Smooth muscle cell (in vitro differentiated cells): ENCODE measurements around the gene C17orf75. TPM values are rescaled to one million over a fixed set of nuclear protein-coding genes. Genes with fewer than 3 reads are reported as not detected.

Experiments
- DNase-seq: peaks from one replicate; lab custom pipeline; 2025; ENCODE audit not compliant: unreplicated experiment; lab: John Stamatoyannopoulos, UW
- H2AFZ ChIP-seq: fragments of 200-600 bp; sonication (generic); 2 replicates; pipeline ENCODE4 v1.6.0; 2016; ENCODE audit warnings: antibody characterized with exemption, low read depth, mild to moderate bottlenecking
- H3F3A ChIP-seq: fragments of 200-600 bp; sonication (generic); 2 replicates; pipeline ENCODE4 v1.6.0; 2017; ENCODE audit warnings: antibody characterized with exemption, low read depth
- H3K27ac ChIP-seq: fragments of 200-600 bp; sonication (generic); 2 replicates; pipeline ENCODE4 v1.5.1; 2016; ENCODE audit warnings: low read depth, mild to moderate bottlenecking
- H3K27me3 ChIP-seq: fragments of 200-600 bp; sonication (generic); 2 replicates; pipeline ENCODE4 v1.6.1; 2016; ENCODE audit warnings: low read depth, mild to moderate bottlenecking
- H3K36me3 ChIP-seq: fragments of 200-600 bp; sonication (generic); 2 replicates; pipeline ENCODE4 v1.5.1; 2016; ENCODE audit warnings: low read depth
- H3K4me1 ChIP-seq: fragments of 200-600 bp; sonication (generic); 2 replicates; pipeline ENCODE4 v1.5.1; 2016; ENCODE audit warnings: low read depth
- H3K4me2 ChIP-seq: fragments of 200-600 bp; sonication (generic); 2 replicates; pipeline ENCODE4 v1.6.0; 2016; ENCODE audit warnings: mild to moderate bottlenecking
- H3K4me3 ChIP-seq: fragments of 200-600 bp; sonication (generic); 2 replicates; pipeline ENCODE4 v1.5.1; 2016; ENCODE audit warnings: mild to moderate bottlenecking
- H3K79me2 ChIP-seq: fragments of 200-600 bp; sonication (generic); 2 replicates; pipeline ENCODE4 v1.6.0; 2016; ENCODE audit warnings: low read depth, mild to moderate bottlenecking
- H3K9ac ChIP-seq: fragments of 200-600 bp; sonication (generic); 2 replicates; pipeline ENCODE4 v1.6.0; 2016; ENCODE audit warnings: low read depth
- H3K9me3 ChIP-seq: fragments of 200-600 bp; sonication (generic); replicated peaks from 2 replicates; pipeline ENCODE4 v1.5.1; 2016; ENCODE audit warnings: low read depth
- H4K20me1 ChIP-seq: fragments of 200-600 bp; sonication (generic); 2 replicates; pipeline ENCODE4 v1.6.0; 2016; ENCODE audit warnings: low read depth
- WGBS: methylation state at CpG from one replicate; pipeline ENCODE4 v1.1.7; 2016; ENCODE audit warnings: low lambda C conversion rate; 5-methylcytosine and 5-hydroxymethylcytosine counted together
- polyA plus RNA-seq: library from polyadenylated mRNA; unstranded; fragments of >200 nt; fragmentation: Nextera tagmentation; extraction: Ambion mirVana; gene quantifications from 2 replicates; pipeline ENCODE4 v1.2.1, GENCODE V29; 2016
- total RNA-seq: library from RNA; depleted of rRNA; stranded (reverse); fragments of >200 nt; gene quantifications from 2 replicates; pipeline ENCODE4 v1.2.3, GENCODE V29; 2014
- TF ChIP-seq, protein P1 (sequence below): fragments of 200-600 bp; sonication (generic); IDR thresholded peaks from 2 replicates; pipeline ENCODE4 v1.5.1; 2017; ENCODE audit warnings: borderline replicate concordance, mild to moderate bottlenecking, antibody characterized with exemption; ENCODE audit not compliant: insufficient read depth, poor library complexity, severe bottlenecking

C17orf75 gene
- total and polyA plus RNA-seq, 2 experiments from 2014 or later: 10.2 to 15.2 TPM

DNA sequence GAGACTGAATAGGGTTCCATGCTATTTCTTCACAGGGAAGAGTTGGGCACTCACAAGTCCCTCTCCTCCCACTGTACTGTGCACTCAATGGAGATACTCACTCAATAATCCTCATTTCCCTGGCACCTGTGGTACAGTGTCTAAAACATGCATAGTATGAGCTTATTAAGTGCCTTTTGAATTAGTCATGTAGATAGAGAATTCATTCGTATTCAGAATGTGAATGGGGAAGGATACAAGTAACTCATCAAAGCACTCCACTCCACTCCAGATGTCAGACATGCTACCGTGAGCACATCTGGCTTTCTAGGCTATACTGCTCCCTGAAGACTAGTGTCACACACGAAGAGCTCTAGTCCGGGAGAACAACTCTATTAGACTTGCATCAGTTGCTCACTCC is 6.3 kb downstream of the C17orf75 start:
- no peak for DNase-seq
- TF ChIP-seq, protein P1, sequence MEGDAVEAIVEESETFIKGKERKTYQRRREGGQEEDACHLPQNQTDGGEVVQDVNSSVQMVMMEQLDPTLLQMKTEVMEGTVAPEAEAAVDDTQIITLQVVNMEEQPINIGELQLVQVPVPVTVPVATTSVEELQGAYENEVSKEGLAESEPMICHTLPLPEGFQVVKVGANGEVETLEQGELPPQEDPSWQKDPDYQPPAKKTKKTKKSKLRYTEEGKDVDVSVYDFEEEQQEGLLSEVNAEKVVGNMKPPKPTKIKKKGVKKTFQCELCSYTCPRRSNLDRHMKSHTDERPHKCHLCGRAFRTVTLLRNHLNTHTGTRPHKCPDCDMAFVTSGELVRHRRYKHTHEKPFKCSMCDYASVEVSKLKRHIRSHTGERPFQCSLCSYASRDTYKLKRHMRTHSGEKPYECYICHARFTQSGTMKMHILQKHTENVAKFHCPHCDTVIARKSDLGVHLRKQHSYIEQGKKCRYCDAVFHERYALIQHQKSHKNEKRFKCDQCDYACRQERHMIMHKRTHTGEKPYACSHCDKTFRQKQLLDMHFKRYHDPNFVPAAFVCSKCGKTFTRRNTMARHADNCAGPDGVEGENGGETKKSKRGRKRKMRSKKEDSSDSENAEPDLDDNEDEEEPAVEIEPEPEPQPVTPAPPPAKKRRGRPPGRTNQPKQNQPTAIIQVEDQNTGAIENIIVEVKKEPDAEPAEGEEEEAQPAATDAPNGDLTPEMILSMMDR: no peak
- H3K9ac ChIP-seq: no peak overlapping the region
- peak overlapping the region; percentile 18 for H3K27ac ChIP-seq
- no peak overlapping the region for H2AFZ ChIP-seq
- no peak overlapping the region for H3K4me3 ChIP-seq
- no peaks in the 10 kb centered on the region for H3F3A ChIP-seq
- no peaks in the 10 kb centered on the region for H3K9me3 ChIP-seq
- H3K4me1 ChIP-seq: no peaks in the 10 kb centered on the region
- 45% methylated on average over 4 of the region's 4 CpGs for WGBS
- H3K36me3 ChIP-seq: no peaks in the 10 kb centered on the region
- no peaks in the 10 kb centered on the region for H4K20me1 ChIP-seq
- H3K27me3 ChIP-seq: no peaks in the 10 kb centered on the region
- peak overlapping the region; percentile 8 for H3K4me2 ChIP-seq
- no peaks in the 10 kb centered on the region for H3K79me2 ChIP-seq

DNA sequence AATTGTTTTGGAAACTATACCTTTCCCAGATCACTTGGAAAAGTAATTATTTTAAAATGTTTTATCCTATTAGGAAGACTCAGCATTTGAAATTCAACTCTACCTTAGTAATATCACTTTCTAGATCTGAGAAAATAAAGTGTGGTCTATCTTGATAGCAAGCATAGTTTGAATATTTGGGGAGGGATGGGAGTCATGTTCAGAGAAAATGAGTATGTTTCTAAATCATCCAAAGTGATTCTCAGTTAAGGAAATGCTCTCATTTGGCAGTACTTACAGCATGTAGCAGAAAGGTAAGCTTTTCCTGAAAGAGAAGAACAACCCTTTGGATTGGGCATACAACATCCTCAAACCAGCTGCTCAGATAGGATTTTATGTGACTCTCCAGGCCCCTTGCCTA is 6.9 kb downstream of the C17orf75 start:
- Histone ChIP-seq H3K9ac (no peak overlapping the region), H2AFZ (no peak overlapping the region), H3K27me3 (no peaks in the 10 kb centered on the region), H3K4me3 (no peak overlapping the region), H3K4me2 (peak overlapping the region; percentile 8), H3K9me3 (no peaks in the 10 kb centered on the region), H3K36me3 (no peaks in the 10 kb centered on the region), H3F3A (no peaks in the 10 kb centered on the region), H3K27ac (no peak overlapping the region), H3K4me1 (no peaks in the 10 kb centered on the region), H3K79me2 (no peaks in the 10 kb centered on the region), H4K20me1 (no peaks in the 10 kb centered on the region)
- no peak for DNase-seq
- TF ChIP-seq, protein P1: no peak

DNA sequence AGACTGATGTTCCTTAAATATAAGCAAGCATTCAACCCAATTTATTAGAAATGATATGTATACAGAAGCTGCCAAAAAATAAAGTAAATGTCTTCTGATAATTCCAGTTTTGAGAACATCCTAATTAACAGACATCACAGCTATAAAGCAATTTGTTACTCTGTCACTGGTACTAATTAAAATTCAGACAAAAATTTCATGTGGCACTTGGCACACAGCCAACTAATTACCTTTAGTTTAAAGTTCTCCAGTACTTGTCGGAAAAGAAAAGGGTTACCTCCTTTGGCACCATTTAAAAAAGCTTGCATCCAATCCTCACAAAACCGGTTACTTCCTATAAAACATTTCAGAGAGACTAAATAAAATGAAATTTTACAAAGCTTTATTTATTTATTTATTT is 8.8 kb downstream of the C17orf75 start:
- Histone ChIP-seq H3K4me1 (no peaks in the 10 kb centered on the region), H4K20me1 (no peaks in the 10 kb centered on the region), H2AFZ (no peak overlapping the region), H3K9me3 (no peaks in the 10 kb centered on the region), H3K27ac (no peak overlapping the region), H3K4me2 (no peak overlapping the region), H3K9ac (no peak overlapping the region), H3F3A (no peaks in the 10 kb centered on the region), H3K4me3 (no peak overlapping the region), H3K79me2 (no peaks in the 10 kb centered on the region), H3K36me3 (no peaks in the 10 kb centered on the region), H3K27me3 (no peaks in the 10 kb centered on the region)
- DNase-seq: no peak
- TF ChIP-seq, protein P1: no peak
- 98% methylated on average over 2 of the region's 2 CpGs for WGBS

DNA sequence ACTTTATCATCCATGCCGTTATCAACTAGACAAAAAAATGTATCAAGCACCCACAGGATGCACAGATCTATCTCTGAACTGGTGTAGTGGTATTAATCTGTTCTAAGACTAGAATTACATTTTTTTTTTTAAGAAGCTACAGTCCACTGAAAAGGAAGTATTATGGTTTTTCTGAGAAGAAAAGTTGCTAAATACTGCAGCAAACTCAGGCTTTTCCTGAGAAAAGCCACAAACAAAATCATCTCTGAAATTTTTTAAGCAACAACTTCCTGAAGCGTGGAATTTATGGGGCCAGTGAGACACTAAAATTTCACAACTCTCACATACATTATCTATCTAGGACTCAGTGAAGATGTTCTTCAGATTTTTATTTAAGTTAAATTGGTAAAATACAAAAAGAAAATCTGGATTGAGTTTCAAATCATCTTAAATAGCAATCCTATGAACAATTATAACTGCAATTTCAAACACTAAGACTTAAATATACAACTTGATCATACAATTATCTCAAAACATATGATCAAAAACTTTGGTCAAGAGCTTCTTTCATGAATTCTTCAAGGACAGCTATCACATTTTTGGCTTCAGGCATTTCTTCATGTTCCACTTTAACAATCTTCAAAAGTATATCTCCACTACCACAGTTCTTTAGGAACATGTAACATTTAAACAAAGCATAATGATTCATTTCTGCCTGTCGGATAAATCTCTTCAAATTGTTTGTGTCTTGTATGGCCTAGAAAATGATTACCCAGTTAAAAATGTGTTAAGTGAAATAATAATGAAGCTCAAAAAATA is 10.5 kb downstream of the C17orf75 start:
- TF ChIP-seq, protein P1: no peak
- Histone ChIP-seq H3K4me1 (no peaks in the 10 kb centered on the region), H3K4me2 (peak overlapping the region; percentile 9), H2AFZ (no peak overlapping the region), H3K4me3 (no peak overlapping the region), H3K36me3 (no peaks in the 10 kb centered on the region), H3K9me3 (no peaks in the 10 kb centered on the region), H4K20me1 (no peaks in the 10 kb centered on the region), H3F3A (no peaks in the 10 kb centered on the region), H3K9ac (no peak overlapping the region), H3K79me2 (no peaks in the 10 kb centered on the region), H3K27ac (peak overlapping the region; percentile 10), H3K27me3 (no peaks in the 10 kb centered on the region)
- DNase-seq: no peak
- 54% methylated on average over 3 of the region's 3 CpGs for WGBS
